Heart left ventricle (tissue), 13 donors: ENCODE measurements around the gene SLC16A5.

ENCODE experiments used
- CTCF ChIP-seq, 12 donors: fragments of 200-600 bp; sonication (generic) in 4 of 12; IDR thresholded peaks; one replicate each; pipeline versions ENCODE4 v1.5.0 to v1.8.0; 2018 to 2022; ENCODE audit warnings: antibody characterized with exemption in 12 of 12, mild to moderate bottlenecking in 5 of 12
- POLR2A ChIP-seq, 2 donors: fragments of 450-650 bp; IDR thresholded peaks; one replicate each; pipeline ENCODE4 v1.6.1; 2017; ENCODE audit warnings: antibody characterized with exemption in 2 of 2, mild to moderate bottlenecking in 2 of 2, moderate library complexity in 2 of 2
- donor health status: ischemic (EF 13 %, LVEDD 7.1; RV severe dilation, severe dysfunction).
- donor health status: DM: no; HTN: yes; CAD: no.
- donor health status: DM: no; HTN: no; CAD: no.
- donor health status: ischemic (EF 25% LVEDD 6.9; RV normal size, moderate dysfunction).
- donor health status: ischemic (EF 25% LVEDD 5.7; RV mildly dilated, moderate dysfunction).
- donor health status: ischemic (EF 35%, LVEDD 5.7; RV mildly dilated, moderate dysfunction).
- donor health status: nonischemic (EF 11% LVEDD 7.7; RV severe dilation, severe dysfunction).
- donor health status: DM: yes; HTN: yes; CAD: no.
- donor health status: PGD.
- donor health status: ischemic (EF 29% LVEDD 5.4; RV normal size, mild dysfunction).
- donor health status: nonischemic (EF 23%, LVEDD 6.1; RV moderate dilation, normal function).

DNA sequence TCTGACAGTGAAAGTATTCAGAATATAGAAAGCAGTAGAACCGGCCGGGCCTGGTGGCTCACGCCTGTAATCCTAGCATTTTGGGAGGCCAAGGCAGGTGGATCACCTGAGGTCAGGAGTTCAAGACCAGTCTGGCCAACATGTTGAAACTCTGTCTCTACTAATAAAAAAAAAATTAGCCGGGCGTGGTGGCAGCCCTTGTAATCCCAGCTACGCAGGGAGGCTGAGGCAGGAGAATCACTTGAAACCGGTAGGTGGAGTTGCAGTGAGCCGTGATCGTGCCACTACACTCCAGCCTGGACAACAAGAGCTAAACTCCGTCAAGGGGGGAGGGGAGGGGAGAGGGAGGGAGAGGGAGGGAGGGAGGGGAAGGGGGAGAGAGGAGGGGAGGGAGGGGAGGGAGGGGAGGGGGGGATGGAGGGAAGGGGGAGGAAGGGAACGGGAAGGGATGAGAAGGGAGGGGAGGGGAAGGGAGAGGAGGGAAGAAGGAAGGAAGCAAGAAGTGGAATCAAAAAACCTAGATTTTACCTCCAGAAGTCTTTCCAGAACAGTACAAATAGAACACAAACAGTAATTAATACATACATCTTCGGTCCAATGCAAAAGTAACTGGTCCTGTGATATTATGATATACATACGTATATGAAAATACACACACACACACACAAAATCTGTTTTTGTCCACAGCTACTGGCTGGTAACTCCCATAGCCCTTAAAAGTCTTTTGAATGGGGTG, 54.6 kb downstream of the SLC16A5 start:
- no peak for TF ChIP-seq POLR2A (IDR thresholded peaks at IDR 0.05)
- no peak for TF ChIP-seq CTCF (IDR thresholded peaks at IDR 0.05)
